ENCODE results near the gene RABEP2.

DNA sequence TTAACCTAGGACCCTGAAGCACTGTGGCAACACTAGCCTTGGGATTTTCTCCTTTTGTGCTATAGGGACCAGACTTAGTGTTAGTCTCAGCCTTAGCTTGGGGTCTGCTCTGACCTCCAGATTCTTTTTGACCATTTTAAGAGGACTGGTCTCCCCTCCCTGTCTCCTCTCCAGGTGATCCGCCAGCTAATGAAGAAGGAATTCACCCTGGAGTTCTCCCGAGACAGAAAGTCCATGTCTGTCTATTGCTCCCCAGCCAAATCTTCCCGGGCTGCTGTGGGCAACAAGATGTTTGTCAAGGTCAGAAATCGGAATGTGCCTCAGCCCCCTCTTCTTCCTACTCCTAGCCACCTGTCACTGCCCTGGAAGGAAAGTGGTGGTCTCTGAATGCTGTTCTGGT, 27.2 kb downstream of the RABEP2 start:
- TF ChIP-seq ZNF436 (CRISPR knock-in tag; IDR thresholded peaks at IDR 0.05) (no peak), CUX1 (CRISPR knock-in tag; IDR thresholded peaks at IDR 0.05) (no peak), USF2 (CRISPR knock-in tag; IDR thresholded peaks at IDR 0.05) (no peak), SPI1 (IDR thresholded peaks at IDR 0.05; ENCODE audit: borderline replicate concordance, low read depth, low read length) (no peak), TARDBP (IDR thresholded peaks at IDR 0.05) (no peak), ZNF239 (CRISPR knock-in tag; IDR thresholded peaks at IDR 0.05) (no peak)
- TF ChIP-seq, protein P1, sequence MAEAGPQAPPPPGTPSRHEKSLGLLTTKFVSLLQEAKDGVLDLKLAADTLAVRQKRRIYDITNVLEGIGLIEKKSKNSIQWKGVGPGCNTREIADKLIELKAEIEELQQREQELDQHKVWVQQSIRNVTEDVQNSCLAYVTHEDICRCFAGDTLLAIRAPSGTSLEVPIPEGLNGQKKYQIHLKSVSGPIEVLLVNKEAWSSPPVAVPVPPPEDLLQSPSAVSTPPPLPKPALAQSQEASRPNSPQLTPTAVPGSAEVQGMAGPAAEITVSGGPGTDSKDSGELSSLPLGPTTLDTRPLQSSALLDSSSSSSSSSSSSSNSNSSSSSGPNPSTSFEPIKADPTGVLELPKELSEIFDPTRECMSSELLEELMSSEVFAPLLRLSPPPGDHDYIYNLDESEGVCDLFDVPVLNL (CRISPR knock-in tag; IDR thresholded peaks at IDR 0.05; ENCODE audit: low read depth), result no peak
